Fibroblast of mammary gland (primary cell): ENCODE data around the gene OBP2A.

Experiments used
- DNase-seq: peaks from one replicate; pipeline ENCODE4 v3.0.0-alpha.2; 2010; ENCODE audit warnings: low read depth
- H3K4me3 ChIP-seq: 2 replicates; pipeline ENCODE4 v1.5.1; 2011; ENCODE audit warnings: low read depth, mild to moderate bottlenecking, low read length, moderate library complexity; ENCODE audit not compliant: control insufficient read depth
- CTCF ChIP-seq: conservative IDR thresholded peaks from 2 replicates; pipeline ENCODE4 v1.5.1; 2011; ENCODE audit warnings: low read depth, low read length, inconsistent platforms; ENCODE audit not compliant: control insufficient read depth, insufficient read depth

OBP2A gene

GRCh38 chr9:135519179-135519971, 26.6 kb upstream of the OBP2A start:
- TF ChIP-seq CTCF, result no peak
- DNase-seq, result no peak
- H3K4me3 ChIP-seq, result no peak overlapping the region

- DNase-seq, result no peak
- H3K4me3 ChIP-seq, result no peak within 1 kb of the TSS
- no peak for TF ChIP-seq CTCF
Observed at GRCh38 chr9:135520916-135521607, 24.9 kb upstream of the OBP2A start, which contains the start of gene LCN1. TSS of gene LCN1 (plus strand) at chr9:135521440. CDS start at chr9:135521498, 58 bp downstream.

- DNase-seq, result no peak
- no peak for TF ChIP-seq CTCF
- no peak overlapping the region for H3K4me3 ChIP-seq
Observed at GRCh38 chr9:135521608-135522095, 24.3 kb upstream of the OBP2A start.

GRCh38 chr9:135522137-135522877, 23.6 kb upstream of the OBP2A start:
- H3K4me3 ChIP-seq, result no peak overlapping the region
- TF ChIP-seq CTCF, result no peak
- DNase-seq, result no peak

GRCh38 chr9:135522931-135523330, 23.0 kb upstream of the OBP2A start:
- no peak for DNase-seq
- no peak overlapping the region for H3K4me3 ChIP-seq
- TF ChIP-seq CTCF, result no peak

- no peak overlapping the region for H3K4me3 ChIP-seq
- DNase-seq, result no peak
- TF ChIP-seq CTCF, result no peak
Observed at GRCh38 chr9:135523521-135524129, 22.3 kb upstream of the OBP2A start.
